CD4-positive, alpha-beta T cell treated with Interleukin-1 beta for 1 hour (primary cell): ENCODE results near the gene RBMS3.

Experiments
- DNase-seq, 2 donors: peaks; one replicate each; pipeline ENCODE4 v3.0.0-alpha.2; 2020 to 2022

RBMS3 gene

GRCh38 chr3:29590461-29590860, 309.6 kb downstream of the RBMS3 start:
- no peak for DNase-seq

DNA sequence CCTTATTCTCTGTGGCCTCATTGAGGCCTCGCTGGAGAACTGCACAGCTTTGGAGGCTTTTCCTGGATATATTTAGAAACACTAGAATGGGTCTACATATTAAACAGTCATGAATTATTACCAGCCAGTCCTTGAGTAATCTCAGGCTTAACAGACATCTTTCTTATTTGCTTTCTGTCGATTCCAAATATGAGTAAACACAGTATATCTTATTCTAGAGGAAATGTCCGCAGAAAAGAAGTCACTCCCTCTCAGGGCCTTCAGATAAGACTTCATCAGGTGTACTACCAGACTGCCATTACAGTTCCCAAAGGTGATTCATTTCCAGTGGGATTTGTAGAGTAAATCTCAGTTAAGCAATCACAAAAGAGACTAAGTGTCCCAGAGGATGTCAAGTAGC, 310.7 kb downstream of the RBMS3 start:
- DNase-seq: no peak

DNA sequence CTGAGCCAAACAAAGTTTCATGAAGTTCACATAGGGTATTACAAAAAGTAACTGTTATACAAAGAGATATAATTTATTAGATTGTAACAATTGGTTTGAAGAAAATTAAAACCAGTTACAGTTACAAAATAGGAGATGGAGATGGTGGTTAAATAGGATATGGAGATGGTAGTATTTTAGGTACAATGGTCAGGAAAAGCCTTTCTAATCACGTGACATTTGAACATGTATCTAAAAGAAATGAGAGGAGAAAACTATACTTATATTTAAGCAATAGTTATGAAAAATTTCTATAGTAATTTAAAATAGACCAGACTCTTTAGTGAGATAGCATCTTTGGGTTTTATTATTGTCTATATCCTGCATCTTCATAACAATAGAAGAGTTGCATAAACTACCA, 312.9 kb downstream of the RBMS3 start:
- no peak for DNase-seq

- DNase-seq: no peak
These were observed 313.4 kb downstream of the RBMS3 start for GRCh38 chr3:29594261-29594660.

- no peak for DNase-seq
These were observed 316.6 kb downstream of the RBMS3 start for GRCh38 chr3:29597376-29598008.

- no peak for DNase-seq
These were observed 321.2 kb downstream of the RBMS3 start for GRCh38 chr3:29601861-29602585.

DNA sequence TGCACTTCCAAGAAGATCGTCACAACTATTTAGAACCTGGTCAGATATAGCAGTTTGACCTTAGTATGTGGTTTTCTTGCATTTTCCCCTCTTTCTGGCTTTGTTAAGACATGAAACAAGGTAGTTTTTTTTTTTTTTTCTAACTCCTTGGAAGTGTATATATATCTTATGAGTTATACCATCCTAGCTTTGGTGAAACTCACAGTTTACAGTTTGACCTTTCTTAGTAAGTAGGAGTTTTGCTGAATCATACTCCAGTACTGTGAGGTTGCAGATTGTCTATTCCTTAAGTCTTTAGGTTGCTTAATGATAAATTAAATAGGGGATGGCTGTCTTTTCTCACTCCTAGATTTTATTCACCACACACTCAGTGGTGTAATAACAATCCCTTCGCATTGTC, 325.0 kb downstream of the RBMS3 start:
- DNase-seq: no peak

DNA sequence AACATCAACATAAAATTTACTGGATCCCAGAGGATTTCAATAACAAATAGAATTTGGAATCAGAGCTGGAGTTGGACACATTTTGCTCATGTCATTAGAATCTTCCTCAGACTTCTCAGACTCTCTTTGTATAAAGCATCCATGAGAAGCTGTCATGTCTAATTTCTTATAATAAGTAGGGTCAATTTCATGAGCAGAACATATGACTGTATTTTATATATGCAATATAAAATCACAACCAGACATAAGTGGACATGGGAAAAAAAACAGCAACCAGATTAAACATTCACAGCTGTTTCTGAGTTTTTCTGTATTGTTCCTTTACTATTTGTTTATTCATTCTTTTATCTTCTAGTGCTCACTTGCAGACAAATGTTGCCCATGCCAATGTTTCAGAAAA, 325.5 kb downstream of the RBMS3 start:
- DNase-seq: no peak

DNA sequence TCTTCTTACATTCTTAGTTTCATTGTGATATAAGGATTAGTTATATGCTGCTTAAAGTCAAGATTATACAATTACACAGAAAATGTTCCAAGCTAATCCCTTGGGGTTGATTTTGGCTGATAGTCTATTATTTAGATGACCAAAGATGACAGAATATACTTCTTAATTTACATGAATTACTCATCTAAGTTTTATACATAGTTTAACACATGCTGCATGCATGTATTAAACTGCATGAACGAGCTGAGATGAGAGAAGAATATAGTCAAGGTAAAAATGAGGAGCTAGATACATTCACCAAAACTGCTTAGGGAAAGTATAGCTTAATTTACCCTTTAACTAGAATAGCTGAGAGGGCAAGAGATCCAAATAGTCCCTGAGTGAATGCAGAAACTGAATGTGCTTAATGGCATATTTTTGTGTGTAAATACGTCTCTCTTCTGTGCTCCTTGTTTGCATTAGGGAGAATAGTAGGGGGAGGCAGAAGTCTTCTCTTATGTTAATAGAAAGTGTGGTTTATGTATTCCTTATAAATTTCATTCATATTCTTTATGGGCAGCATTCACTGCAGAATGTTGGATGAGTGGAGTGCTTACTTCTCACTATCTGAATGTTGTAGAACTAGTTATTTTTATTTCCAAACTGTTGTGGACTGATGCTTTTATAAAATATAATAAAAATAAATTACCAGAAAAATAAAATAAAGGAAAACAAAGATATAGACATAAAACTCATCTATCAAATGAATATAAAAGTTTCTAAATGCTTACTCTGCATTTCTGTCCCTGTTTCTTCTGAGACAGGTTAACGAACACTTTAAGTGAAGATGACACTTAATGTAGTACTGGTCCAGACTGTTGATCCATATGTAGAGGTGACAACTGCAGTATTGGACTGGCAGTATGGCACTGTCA, 327.8 kb downstream of the RBMS3 start:
- no peak for DNase-seq

DNA sequence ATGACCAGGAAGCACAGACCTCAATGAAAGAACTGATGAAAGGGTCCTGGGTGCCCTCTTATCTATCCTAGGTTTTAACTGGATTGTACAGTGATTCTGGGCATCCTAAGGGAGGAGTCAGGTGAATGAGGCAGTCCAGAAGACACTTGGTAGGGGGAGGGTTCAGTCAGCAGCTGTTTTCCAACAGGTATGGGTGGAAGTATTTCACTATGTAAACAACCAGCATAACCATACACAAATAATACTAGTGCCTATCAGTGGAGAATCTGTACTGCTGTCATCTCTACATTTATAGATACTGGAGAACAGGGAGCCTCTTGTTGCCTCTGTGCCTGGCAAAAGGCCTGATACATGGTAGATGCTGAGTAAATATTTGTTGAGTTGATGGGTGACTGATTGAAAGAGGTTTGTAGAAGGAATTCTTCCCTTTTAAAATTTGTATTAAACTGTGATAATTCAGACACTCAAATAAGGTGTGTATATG, 328.5 kb downstream of the RBMS3 start:
- no peak for DNase-seq

GRCh38 chr3:29610781-29611180, 329.9 kb downstream of the RBMS3 start:
- no peak for DNase-seq

DNA sequence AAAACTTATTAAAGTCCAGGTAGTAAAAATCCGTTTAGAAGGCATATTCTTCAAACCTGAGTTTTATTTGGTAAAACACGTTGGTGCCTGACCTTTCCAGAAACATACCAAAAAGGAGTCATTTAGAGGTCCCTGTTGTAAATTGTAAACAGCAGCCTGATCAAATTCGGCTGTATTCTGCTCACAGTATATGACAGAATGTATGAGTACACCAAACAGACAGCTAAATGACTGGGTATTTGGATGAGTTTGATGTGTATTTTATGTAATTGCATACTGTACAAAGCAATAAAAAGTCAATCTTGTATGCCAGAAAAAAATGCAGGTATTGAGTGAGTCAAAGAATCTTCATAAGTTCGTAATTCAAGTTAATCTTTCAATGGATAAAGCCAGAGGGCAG, 330.4 kb downstream of the RBMS3 start:
- DNase-seq: no peak

GRCh38 chr3:29612536-29612935, 331.7 kb downstream of the RBMS3 start:
- no peak for DNase-seq

DNA sequence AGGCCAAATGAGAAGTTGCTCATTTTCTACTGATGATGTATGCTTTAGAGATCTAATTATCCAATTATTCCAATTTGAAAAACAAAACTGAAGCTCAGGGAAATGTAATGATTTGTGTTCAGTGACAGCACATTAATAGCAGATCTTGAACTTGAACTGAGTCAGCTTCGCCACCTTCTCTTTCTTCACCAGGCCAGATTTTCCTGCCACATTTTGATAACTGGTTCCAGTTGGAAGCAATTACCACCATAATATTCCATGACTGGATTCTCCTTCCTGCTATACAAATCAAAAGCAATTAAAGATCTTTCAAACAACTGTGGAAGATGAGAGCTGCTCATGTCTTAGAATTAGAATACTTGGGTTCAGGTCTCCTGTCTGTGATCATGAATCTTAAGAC, 334.1 kb downstream of the RBMS3 start:
- no peak for DNase-seq

DNA sequence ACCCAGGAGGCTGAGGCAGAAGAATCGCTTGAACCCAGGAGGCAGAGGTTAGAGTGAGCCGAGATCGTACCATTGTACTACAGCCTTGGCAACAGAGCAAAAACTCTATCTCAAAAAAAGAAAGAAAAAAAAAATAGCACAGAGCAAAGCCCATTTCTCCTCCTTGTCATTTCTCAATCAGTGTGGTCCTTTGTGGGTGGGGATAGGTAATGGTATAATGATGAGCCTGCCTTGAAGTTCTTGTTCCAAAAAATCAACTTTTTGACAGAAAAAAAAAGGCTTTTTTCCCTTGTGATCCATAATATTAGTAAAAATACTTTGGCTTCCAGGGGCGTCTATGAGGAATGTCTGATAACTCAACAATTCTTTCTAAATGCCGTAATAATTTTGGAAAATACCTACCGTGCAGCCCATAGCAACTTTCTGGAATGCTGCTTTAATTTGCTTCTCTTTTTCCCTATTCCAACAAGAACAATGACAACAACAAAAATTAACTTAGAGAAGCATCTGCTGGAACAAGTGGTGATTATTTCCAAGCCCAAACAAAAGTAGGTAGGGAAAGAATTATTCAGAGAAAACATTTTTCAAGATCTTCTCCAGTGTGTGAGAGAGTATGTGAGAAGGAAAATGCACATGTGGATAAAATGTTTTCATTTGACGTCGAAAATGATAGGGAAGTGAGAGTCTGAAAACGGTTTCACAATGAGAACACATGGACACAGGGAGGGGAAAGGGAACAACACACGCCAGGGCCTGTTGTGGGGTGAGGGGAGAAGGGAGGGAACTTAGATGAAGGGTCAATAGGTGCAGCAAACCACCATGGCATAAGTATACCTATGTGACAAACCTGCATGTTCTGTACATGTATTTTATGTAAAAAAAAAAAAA, 337.8 kb downstream of the RBMS3 start:
- no peak for DNase-seq

GRCh38 chr3:29619676-29620075, 338.8 kb downstream of the RBMS3 start:
- DNase-seq: no peak

GRCh38 chr3:29627136-29628117, 346.6 kb downstream of the RBMS3 start:
- no peak for DNase-seq

DNA sequence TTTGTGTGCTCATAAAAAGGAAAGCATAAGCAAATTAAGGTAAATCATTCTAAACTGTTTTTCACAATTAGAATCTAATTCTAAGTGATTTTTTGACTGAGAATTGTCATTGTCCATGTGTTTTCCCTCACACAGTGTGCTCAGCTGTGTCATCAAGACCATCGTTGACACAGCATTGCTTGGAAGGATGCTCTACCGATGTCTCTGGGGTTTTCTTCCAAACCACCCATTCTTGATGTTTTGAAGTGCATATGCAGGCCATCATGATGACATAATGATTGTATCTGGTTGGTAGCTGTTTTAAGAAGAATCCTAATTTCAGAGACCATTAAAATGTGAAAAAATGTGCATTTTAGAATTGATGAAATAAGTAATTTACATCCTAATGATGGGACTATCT, 347.9 kb downstream of the RBMS3 start:
- no peak for DNase-seq

GRCh38 chr3:29635888-29636287, 355.0 kb downstream of the RBMS3 start:
- DNase-seq: no peak

- DNase-seq: no peak
These were observed 356.2 kb downstream of the RBMS3 start for GRCh38 chr3:29637068-29637467.

DNA sequence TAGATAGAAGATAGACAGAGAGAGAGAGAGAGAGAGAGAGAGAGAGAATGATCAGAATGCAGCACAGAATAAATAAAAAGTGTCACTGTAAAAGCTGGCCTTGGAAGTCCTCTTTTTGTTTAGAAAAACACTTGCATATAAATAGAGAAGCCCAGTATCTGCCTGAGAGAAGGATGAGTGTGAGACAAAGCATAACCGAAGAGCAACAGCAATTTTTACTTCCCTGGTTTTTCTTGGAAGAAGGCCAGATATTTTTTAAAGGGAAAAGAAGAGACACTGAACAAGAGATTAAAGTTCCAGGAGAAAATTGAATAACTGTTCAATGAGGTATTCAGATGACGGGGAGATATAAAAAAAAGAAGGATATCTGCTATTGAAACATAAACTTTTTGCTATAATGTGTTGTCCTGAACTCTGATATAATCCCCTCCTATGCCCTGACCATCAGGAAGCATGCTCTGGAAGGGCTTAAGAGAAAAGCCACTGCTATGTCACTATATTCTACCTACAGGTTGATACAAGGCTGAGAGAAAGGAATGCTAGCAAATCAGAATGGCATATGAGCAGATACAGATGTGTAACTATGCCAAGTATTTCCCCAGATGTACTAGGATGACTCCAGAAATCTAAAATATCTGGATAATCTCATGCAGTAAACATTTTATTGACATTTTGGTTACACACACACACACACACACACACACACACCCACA, 358.9 kb downstream of the RBMS3 start:
- DNase-seq: no peak
